ENCODE results near the gene FAM89B. TPM values are rescaled to one million over a fixed set of nuclear protein-coding genes. Genes with fewer than 3 reads are reported as not detected.

The FAM89B gene
- total RNA-seq, 1 donor = 31.5 TPM

GRCh38 chr11:65584106-65584505 lies 11.8 kb downstream of the FAM89B start:
- H4K20me1 ChIP-seq (ENCODE audit: insufficient read depth, low read length) = peaks cover 13% of the 10 kb centered on the region
- peaks cover 50% of the 10 kb centered on the region for H3K36me3 ChIP-seq (ENCODE audit: insufficient read depth, low read length)
- no peak for TF ChIP-seq CTCF (IDR thresholded peaks at IDR 0.05; ENCODE audit: extremely low read depth, low read depth, low read length)

GRCh38 chr11:65584723-65585171 lies 12.4 kb downstream of the FAM89B start:
- no peak overlapping the region for H3K4me2 ChIP-seq (ENCODE audit: insufficient read depth, low read length)
- no peak for TF ChIP-seq CTCF (IDR thresholded peaks at IDR 0.05; ENCODE audit: extremely low read depth, low read depth, low read length)
- peaks cover 45% of the 10 kb centered on the region for H3K36me3 ChIP-seq (ENCODE audit: insufficient read depth, low read length)
- H2AFZ ChIP-seq (ENCODE audit: low read length) = no peak overlapping the region
- no peak overlapping the region for H3K4me3 ChIP-seq (ENCODE audit: insufficient read depth, low read length)
- H3K27me3 ChIP-seq (ENCODE audit: insufficient read depth, low read length) = no peaks in the 10 kb centered on the region
- no peaks in the 10 kb centered on the region for H3K9me3 ChIP-seq (ENCODE audit: low read depth, low read length)
- DNase-seq (ENCODE audit: insufficient read length, low spot score, missing footprints) = no peak
- H3K4me1 ChIP-seq (ENCODE audit: insufficient read depth, low read length) = peaks cover 17% of the 10 kb centered on the region
- peaks cover 9% of the 10 kb centered on the region for H3K79me2 ChIP-seq (ENCODE audit: insufficient read depth, low read length)
- H3K27ac ChIP-seq (ENCODE audit: low read depth, low read length) = no peak overlapping the region
- peaks cover 13% of the 10 kb centered on the region for H4K20me1 ChIP-seq (ENCODE audit: insufficient read depth, low read length)

More at GRCh38 chr11:65584106-65584505, 11.8 kb downstream of the FAM89B start:
- DNase-seq (ENCODE audit: insufficient read length, low spot score, missing footprints) = peak; percentile 88
- Histone ChIP-seq H2AFZ (ENCODE audit: low read length) (no peak overlapping the region), H3K27ac (ENCODE audit: low read depth, low read length) (no peak overlapping the region), H3K4me1 (ENCODE audit: insufficient read depth, low read length) (peaks cover 17% of the 10 kb centered on the region), H3K79me2 (ENCODE audit: insufficient read depth, low read length) (peaks cover 11% of the 10 kb centered on the region), H3K27me3 (ENCODE audit: insufficient read depth, low read length) (no peaks in the 10 kb centered on the region), H3K9me3 (ENCODE audit: low read depth, low read length) (no peaks in the 10 kb centered on the region), H3K4me2 (ENCODE audit: insufficient read depth, low read length) (no peak overlapping the region), H3K4me3 (ENCODE audit: insufficient read depth, low read length) (no peak overlapping the region)

GRCh38 chr11:65585396-65586246 lies 13.3 kb downstream of the FAM89B start:
- DNase-seq (ENCODE audit: insufficient read length, low spot score, missing footprints) = peak; percentile 88
- Histone ChIP-seq H4K20me1 (ENCODE audit: insufficient read depth, low read length) (peaks cover 6% of the 10 kb centered on the region), H3K4me2 (ENCODE audit: insufficient read depth, low read length) (no peak overlapping the region), H3K9me3 (ENCODE audit: low read depth, low read length) (no peaks in the 10 kb centered on the region), H3K27me3 (ENCODE audit: insufficient read depth, low read length) (no peaks in the 10 kb centered on the region), H2AFZ (ENCODE audit: low read length) (no peak overlapping the region), H3K27ac (ENCODE audit: low read depth, low read length) (no peak overlapping the region), H3K4me1 (ENCODE audit: insufficient read depth, low read length) (peaks cover 17% of the 10 kb centered on the region), H3K36me3 (ENCODE audit: insufficient read depth, low read length) (peaks cover 45% of the 10 kb centered on the region), H3K79me2 (ENCODE audit: insufficient read depth, low read length) (peaks cover 9% of the 10 kb centered on the region), H3K4me3 (ENCODE audit: insufficient read depth, low read length) (no peak overlapping the region)
- TF ChIP-seq CTCF (IDR thresholded peaks at IDR 0.05; ENCODE audit: extremely low read depth, low read depth, low read length) = no peak

GRCh38 chr11:65586247-65586630 lies 13.9 kb downstream of the FAM89B start:
- peaks cover 43% of the 10 kb centered on the region for H3K36me3 ChIP-seq (ENCODE audit: insufficient read depth, low read length)
- TF ChIP-seq CTCF (IDR thresholded peaks at IDR 0.05; ENCODE audit: extremely low read depth, low read depth, low read length) = no peak
- H2AFZ ChIP-seq (ENCODE audit: low read length) = no peak overlapping the region
- peak; percentile 93 for DNase-seq (ENCODE audit: insufficient read length, low spot score, missing footprints)
- H3K4me1 ChIP-seq (ENCODE audit: insufficient read depth, low read length) = peaks cover 17% of the 10 kb centered on the region
- H3K4me3 ChIP-seq (ENCODE audit: insufficient read depth, low read length) = no peak overlapping the region
- H3K27ac ChIP-seq (ENCODE audit: low read depth, low read length) = no peak overlapping the region
- no peaks in the 10 kb centered on the region for H3K9me3 ChIP-seq (ENCODE audit: low read depth, low read length)
- H4K20me1 ChIP-seq (ENCODE audit: insufficient read depth, low read length) = peaks cover 6% of the 10 kb centered on the region
- no peaks in the 10 kb centered on the region for H3K27me3 ChIP-seq (ENCODE audit: insufficient read depth, low read length)
- peaks cover 9% of the 10 kb centered on the region for H3K79me2 ChIP-seq (ENCODE audit: insufficient read depth, low read length)
- no peak overlapping the region for H3K4me2 ChIP-seq (ENCODE audit: insufficient read depth, low read length)
